HepG2 (cell line): Measurements from ENCODE around the gene VEGFA. TPM values are rescaled to one million over a fixed set of nuclear protein-coding genes. Genes with fewer than 3 reads are reported as not detected.
A peak's percentile ranks its signal among the peaks of the same experiment; 100 is the strongest.

Experiments
- ARNT ChIP-seq: fragments of 450-650 bp; IDR thresholded peaks from 2 replicates; pipeline ENCODE4 v1.6.1; 2017
- FIP1L1 ChIP-seq: fragments of 200-400 bp; formaldehyde crosslinking; IDR thresholded peaks from 2 replicates; pipeline ENCODE4 v1.6.1; 2018; ENCODE audit warnings: low read depth, mild to moderate bottlenecking, low read length, moderate library complexity, borderline replicate concordance; ENCODE audit not compliant: insufficient read depth
- GTF3A ChIP-seq: sonication (generic); formaldehyde crosslinking; conservative IDR thresholded peaks from 2 replicates; pipeline ENCODE4 v1.4.0; 2020; ENCODE audit warnings: mild to moderate bottlenecking, missing genetic modification reagents
- HDAC1 ChIP-seq: sonication (generic); formaldehyde crosslinking; IDR thresholded peaks from 2 replicates; pipeline ENCODE4 v1.5.1; 2020; ENCODE audit warnings: mild to moderate bottlenecking, missing genetic modification reagents
- KAT2B ChIP-seq: fragments of 150-350 bp; IDR thresholded peaks from 2 replicates; pipeline ENCODE4 v1.6.1; 2014; ENCODE audit warnings: low read depth, low read length, borderline replicate concordance
- KDM2A ChIP-seq: sonication (generic); formaldehyde crosslinking; IDR thresholded peaks from 2 replicates; pipeline ENCODE4 v1.4.0; 2020; ENCODE audit warnings: low read depth, missing genetic modification reagents, borderline replicate concordance
- MAFG ChIP-seq: sonication (generic); formaldehyde crosslinking; IDR thresholded peaks from 2 replicates; pipeline ENCODE4 v1.5.1; 2020; ENCODE audit warnings: mild to moderate bottlenecking, missing genetic modification reagents
- POGZ ChIP-seq: sonication (generic); formaldehyde crosslinking; IDR thresholded peaks from 2 replicates; pipeline ENCODE4 v1.4.0; 2020; ENCODE audit warnings: mild to moderate bottlenecking, missing genetic modification reagents
- SALL1 ChIP-seq: sonication (generic); formaldehyde crosslinking; IDR thresholded peaks from 2 replicates; pipeline ENCODE4 v1.8.0; 2022; ENCODE audit warnings: mild to moderate bottlenecking, missing genetic modification reagents
- SCMH1 ChIP-seq: sonication (generic); formaldehyde crosslinking; IDR thresholded peaks from 2 replicates; pipeline ENCODE4 v1.9.0; 2021; ENCODE audit warnings: missing genetic modification reagents, mild to moderate bottlenecking, borderline replicate concordance
- SETDB1 ChIP-seq: sonication (generic); formaldehyde crosslinking; IDR thresholded peaks from 2 replicates; pipeline ENCODE4 v1.5.1; 2020; ENCODE audit warnings: missing genetic modification reagents, mild to moderate bottlenecking, borderline replicate concordance
- TP53 ChIP-seq: sonication (generic); formaldehyde crosslinking; conservative IDR thresholded peaks from 2 replicates; pipeline ENCODE4 v1.4.0; 2020; ENCODE audit warnings: missing genetic modification reagents
- U2AF1 ChIP-seq: fragments of 200-400 bp; formaldehyde crosslinking; optimal IDR thresholded peaks from 2 replicates; pipeline ENCODE3; 2017; ENCODE audit warnings: mild to moderate bottlenecking, low read depth, low read length
- ZBTB1 ChIP-seq: sonication (generic); formaldehyde crosslinking; IDR thresholded peaks from 2 replicates; pipeline ENCODE4 v1.4.0; 2020; ENCODE audit warnings: missing genetic modification reagents, borderline replicate concordance
- ZNF136 ChIP-seq: sonication (generic); formaldehyde crosslinking; IDR thresholded peaks from 2 replicates; pipeline ENCODE4 v1.8.1; 2022; ENCODE audit warnings: low read depth, mild to moderate bottlenecking, moderate library complexity, missing genetic modification reagents
- ZNF878 ChIP-seq: sonication (generic); formaldehyde crosslinking; IDR thresholded peaks from 2 replicates; pipeline ENCODE4 v1.8.1; 2023; ENCODE audit warnings: mild to moderate bottlenecking, missing genetic modification reagents, moderate library complexity
- ZNF891 ChIP-seq: sonication (generic); formaldehyde crosslinking; IDR thresholded peaks from 2 replicates; pipeline ENCODE4 v1.5.0; 2020; ENCODE audit warnings: mild to moderate bottlenecking, missing genetic modification reagents
- polyA plus RNA-seq, 8 experiments: library from polyadenylated mRNA; depleted of rRNA in 3 of 8; stranded (reverse) in 7 of 8; unstranded in 1 of 8; fragments of >200 nt; fragmentation: Illumina TruSeq in 4 of 8; extraction: Trizol in 4 of 8; gene quantifications; 2 replicates each; pipeline versions ENCODE4 v1.2.1 to v1.2.3, GENCODE V29; 2011 to 2016; ENCODE audit warnings: low read depth in 4 of 8, missing spikeins in 1 of 8, mixed read lengths in 1 of 8; ENCODE audit not compliant: insufficient read depth in 1 of 8
- total RNA-seq, 5 experiments: library from RNA; depleted of rRNA; stranded (reverse); fragments of >200 nt; fragmentation: Illumina TruSeq; extraction: Trizol; gene quantifications; 2 replicates each; pipeline ENCODE4 v1.2.3, GENCODE V29; 2016; ENCODE audit warnings: low read depth in 1 of 5
- TF ChIP-seq, protein P1 (sequence below): sonication (generic); formaldehyde crosslinking; IDR thresholded peaks from 2 replicates; pipeline ENCODE4 v1.5.0; 2020; ENCODE audit warnings: mild to moderate bottlenecking, missing genetic modification reagents
- TF ChIP-seq, protein P2 (sequence below): sonication (generic); formaldehyde crosslinking; IDR thresholded peaks from 2 replicates; pipeline ENCODE4 v1.4.0; 2020; ENCODE audit warnings: missing genetic modification reagents, borderline replicate concordance
- TF ChIP-seq, protein P3 (sequence below): sonication (generic); formaldehyde crosslinking; IDR thresholded peaks from 2 replicates; pipeline ENCODE4 v1.8.0; 2022; ENCODE audit warnings: mild to moderate bottlenecking, missing genetic modification reagents, borderline replicate concordance
- TF ChIP-seq, protein P4 (sequence below): IDR thresholded peaks from 2 replicates; pipeline ENCODE4 v1.6.1; 2016; ENCODE audit warnings: low read depth, control low read depth
- TF ChIP-seq, protein P5 (sequence below): sonication (generic); formaldehyde crosslinking; conservative IDR thresholded peaks from 2 replicates; pipeline ENCODE4 v1.8.0; 2022; ENCODE audit warnings: mild to moderate bottlenecking, moderate library complexity, missing genetic modification reagents

VEGFA gene
- total and polyA plus RNA-seq, 2 of the 13 experiments (the other 11 are each of a cell fraction or from before 2014, with no cell fraction given), result 68.1 to 629 TPM

DNA sequence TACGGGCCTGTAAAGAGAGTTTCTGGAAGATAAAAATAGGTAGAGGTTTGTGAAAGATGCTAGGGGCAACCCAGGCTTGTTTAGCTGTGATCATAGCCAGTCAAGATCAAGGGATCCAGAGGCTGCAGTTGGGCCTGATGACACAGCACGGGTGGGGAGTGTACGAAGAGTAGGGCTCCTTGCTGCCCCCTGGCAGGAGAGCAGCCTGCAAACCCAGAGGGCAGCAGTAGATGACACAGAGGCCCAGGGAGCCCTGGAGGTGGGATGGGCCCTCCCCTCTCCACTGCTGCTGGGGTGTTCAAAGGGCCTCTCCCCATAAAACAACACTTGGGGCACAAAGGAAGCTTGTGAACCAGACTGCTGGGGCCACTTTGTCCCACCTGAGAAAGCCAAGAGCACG, 47.2 kb downstream of the VEGFA start (continued):
- TF ChIP-seq U2AF1 (no peak), HDAC1 (peak; percentile 38; the same call in 1 of the 2 replicates), ZNF136 (no peak), ARNT (no peak), POGZ (no peak), ZBTB1 (CRISPR knock-in tag) (no peak), ZNF878 (no peak), GTF3A (no peak), TP53 (CRISPR knock-in tag) (no peak), KAT2B (no peak), ZNF891 (CRISPR knock-in tag) (no peak), KDM2A (CRISPR knock-in tag) (peak; percentile 62; the same call in 1 of the 2 replicates), SETDB1 (CRISPR knock-in tag) (no peak), SCMH1 (CRISPR knock-in tag) (no peak), MAFG (CRISPR knock-in tag) (no peak), FIP1L1 (no peak), SALL1 (CRISPR knock-in tag) (peak; percentile 71)
- TF ChIP-seq, protein P1, sequence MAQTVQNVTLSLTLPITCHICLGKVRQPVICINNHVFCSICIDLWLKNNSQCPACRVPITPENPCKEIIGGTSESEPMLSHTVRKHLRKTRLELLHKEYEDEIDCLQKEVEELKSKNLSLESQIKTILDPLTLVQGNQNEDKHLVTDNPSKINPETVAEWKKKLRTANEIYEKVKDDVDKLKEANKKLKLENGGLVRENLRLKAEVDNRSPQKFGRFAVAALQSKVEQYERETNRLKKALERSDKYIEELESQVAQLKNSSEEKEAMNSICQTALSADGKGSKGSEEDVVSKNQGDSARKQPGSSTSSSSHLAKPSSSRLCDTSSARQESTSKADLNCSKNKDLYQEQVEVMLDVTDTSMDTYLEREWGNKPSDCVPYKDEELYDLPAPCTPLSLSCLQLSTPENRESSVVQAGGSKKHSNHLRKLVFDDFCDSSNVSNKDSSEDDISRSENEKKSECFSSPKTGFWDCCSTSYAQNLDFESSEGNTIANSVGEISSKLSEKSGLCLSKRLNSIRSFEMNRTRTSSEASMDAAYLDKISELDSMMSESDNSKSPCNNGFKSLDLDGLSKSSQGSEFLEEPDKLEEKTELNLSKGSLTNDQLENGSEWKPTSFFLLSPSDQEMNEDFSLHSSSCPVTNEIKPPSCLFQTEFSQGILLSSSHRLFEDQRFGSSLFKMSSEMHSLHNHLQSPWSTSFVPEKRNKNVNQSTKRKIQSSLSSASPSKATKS (CRISPR knock-in tag), result no peak
- TF ChIP-seq, protein P2, sequence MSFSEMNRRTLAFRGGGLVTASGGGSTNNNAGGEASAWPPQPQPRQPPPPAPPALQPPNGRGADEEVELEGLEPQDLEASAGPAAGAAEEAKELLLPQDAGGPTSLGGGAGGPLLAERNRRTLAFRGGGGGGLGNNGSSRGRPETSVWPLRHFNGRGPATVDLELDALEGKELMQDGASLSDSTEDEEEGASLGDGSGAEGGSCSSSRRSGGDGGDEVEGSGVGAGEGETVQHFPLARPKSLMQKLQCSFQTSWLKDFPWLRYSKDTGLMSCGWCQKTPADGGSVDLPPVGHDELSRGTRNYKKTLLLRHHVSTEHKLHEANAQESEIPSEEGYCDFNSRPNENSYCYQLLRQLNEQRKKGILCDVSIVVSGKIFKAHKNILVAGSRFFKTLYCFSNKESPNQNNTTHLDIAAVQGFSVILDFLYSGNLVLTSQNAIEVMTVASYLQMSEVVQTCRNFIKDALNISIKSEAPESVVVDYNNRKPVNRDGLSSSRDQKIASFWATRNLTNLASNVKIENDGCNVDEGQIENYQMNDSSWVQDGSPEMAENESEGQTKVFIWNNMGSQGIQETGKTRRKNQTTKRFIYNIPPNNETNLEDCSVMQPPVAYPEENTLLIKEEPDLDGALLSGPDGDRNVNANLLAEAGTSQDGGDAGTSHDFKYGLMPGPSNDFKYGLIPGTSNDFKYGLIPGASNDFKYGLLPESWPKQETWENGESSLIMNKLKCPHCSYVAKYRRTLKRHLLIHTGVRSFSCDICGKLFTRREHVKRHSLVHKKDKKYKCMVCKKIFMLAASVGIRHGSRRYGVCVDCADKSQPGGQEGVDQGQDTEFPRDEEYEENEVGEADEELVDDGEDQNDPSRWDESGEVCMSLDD (CRISPR knock-in tag), result no peak
- TF ChIP-seq, protein P3, sequence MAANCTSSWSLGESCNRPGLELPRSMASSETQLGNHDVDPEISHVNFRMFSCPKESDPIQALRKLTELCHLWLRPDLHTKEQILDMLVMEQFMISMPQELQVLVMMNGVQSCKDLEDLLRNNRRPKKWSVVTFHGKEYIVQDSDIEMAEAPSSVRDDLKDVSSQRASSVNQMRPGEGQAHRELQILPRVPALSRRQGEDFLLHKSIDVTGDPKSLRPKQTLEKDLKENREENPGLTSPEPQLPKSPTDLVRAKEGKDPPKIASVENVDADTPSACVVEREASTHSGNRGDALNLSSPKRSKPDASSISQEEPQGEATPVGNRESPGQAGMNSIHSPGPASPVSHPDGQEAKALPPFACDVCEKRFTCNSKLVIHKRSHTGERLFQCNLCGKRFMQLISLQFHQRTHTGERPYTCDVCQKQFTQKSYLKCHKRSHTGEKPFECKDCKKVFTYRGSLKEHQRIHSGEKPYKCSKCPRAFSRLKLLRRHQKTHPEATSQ, result peak; percentile 40; the same call in 1 of the 2 replicates
- TF ChIP-seq, protein P4, sequence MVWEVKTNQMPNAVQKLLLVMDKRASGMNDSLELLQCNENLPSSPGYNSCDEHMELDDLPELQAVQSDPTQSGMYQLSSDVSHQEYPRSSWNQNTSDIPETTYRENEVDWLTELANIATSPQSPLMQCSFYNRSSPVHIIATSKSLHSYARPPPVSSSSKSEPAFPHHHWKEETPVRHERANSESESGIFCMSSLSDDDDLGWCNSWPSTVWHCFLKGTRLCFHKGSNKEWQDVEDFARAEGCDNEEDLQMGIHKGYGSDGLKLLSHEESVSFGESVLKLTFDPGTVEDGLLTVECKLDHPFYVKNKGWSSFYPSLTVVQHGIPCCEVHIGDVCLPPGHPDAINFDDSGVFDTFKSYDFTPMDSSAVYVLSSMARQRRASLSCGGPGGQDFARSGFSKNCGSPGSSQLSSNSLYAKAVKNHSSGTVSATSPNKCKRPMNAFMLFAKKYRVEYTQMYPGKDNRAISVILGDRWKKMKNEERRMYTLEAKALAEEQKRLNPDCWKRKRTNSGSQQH, result no peak
- TF ChIP-seq, protein P5, sequence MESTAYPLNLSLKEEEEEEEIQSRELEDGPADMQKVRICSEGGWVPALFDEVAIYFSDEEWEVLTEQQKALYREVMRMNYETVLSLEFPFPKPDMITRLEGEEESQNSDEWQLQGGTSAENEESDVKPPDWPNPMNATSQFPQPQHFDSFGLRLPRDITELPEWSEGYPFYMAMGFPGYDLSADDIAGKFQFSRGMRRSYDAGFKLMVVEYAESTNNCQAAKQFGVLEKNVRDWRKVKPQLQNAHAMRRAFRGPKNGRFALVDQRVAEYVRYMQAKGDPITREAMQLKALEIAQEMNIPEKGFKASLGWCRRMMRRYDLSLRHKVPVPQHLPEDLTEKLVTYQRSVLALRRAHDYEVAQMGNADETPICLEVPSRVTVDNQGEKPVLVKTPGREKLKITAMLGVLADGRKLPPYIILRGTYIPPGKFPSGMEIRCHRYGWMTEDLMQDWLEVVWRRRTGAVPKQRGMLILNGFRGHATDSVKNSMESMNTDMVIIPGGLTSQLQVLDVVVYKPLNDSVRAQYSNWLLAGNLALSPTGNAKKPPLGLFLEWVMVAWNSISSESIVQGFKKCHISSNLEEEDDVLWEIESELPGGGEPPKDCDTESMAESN, result no peak
